ENCODE data around the gene CDH2. TPM values are rescaled to one million over a fixed set of nuclear protein-coding genes. Genes with fewer than 3 reads are reported as not detected.

Gene CDH2
- total RNA-seq, 1 experiment from 2014 or later = 36.2 TPM

DNA sequence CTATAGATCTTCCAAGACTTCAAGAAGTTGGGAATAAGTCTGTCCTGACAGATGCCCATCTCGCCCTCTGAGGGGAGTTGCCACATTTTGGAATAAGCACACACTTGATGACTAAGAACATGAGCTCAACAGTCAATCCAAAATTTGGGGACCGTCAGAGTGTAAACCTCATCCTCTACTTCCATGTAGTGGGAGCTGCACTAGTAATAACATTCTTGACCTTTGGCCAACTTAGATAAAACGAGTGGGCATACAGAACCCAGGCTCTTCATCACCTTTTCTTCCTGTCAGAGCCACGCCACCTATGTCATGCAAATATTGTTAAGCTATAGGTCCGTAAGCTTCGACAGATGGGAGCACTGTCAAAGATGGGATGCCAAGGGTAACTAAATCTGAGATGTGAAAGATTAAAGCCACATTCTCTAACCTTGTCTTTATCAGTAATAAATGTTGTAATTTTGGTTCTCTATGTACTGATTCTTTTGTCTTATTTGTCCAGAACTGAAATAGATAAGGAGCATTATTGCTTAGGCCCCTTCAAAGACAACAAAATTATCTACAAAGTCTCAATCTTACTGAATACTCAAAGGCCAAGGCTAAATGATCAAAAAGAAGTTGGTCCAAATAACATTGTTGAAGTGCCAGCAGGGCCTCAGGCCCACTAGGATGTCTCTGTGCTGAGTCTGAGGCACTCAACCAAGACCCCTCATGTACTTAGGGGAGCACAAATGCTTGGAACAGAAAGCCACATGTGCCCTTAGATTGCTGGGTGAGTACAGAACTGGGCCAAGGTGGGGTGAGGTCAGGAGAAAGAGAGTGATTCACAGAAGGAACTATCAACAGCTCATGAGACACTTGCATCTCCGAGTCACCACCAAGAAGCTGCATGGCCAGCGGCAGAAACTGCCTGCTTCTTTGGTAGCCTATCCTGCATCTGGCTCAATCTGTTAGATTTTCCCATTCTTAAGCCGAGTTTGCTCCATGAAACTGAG, 15.0 kb downstream of the CDH2 start:
- H3K4me2 ChIP-seq (ENCODE audit: insufficient read depth, insufficient read length, low read length) = no peak overlapping the region
- no peak overlapping the region for H2BK5ac ChIP-seq (ENCODE audit: insufficient read length, low read length)
- Mint-ChIP-seq H3K27ac (0 out of 7 replicates have a peak overlapping the region, but pooled peaks of 1 of the 3 experiments have one; percentile 30), H3K4me3 (no peak overlapping the region), H3K4me1 (peaks cover 20 to 29% of the 10 kb centered on the region in 2 experiments), H3K27me3 (ENCODE audit: low read depth) (no peaks in the 10 kb centered on the region), H3K36me3 (ENCODE audit: insufficient read depth in 1 of 3, low read depth in 3 of 3) (no peaks in the 10 kb centered on the region; a peak in 1 of 7 replicates), H3K9me3 (no peaks in the 10 kb centered on the region)
- H2BK20ac ChIP-seq (ENCODE audit: low read depth, low read length, poor library complexity, severe bottlenecking) = no peak overlapping the region
- H3K27ac ChIP-seq (ENCODE audit: insufficient read length, low read depth, low read length) = no peak overlapping the region
- H4K91ac ChIP-seq (ENCODE audit: insufficient read length, low read depth, low read length) = no peak overlapping the region
- H3K27me3 ChIP-seq (ENCODE audit: insufficient read depth, low read length) = no peaks in the 10 kb centered on the region
- no peak overlapping the region for H4K8ac ChIP-seq (replicated peaks; ENCODE audit: insufficient read length, low read depth, low read length)
- no peak overlapping the region for H3K23ac ChIP-seq (ENCODE audit: insufficient read length, low read depth, low read length)
- peaks cover 2% of the 10 kb centered on the region; the same call in 1 of the 2 replicates for H3K79me2 ChIP-seq (ENCODE audit: insufficient read depth, low read length)
- no peaks in the 10 kb centered on the region for H3K4me1 ChIP-seq (ENCODE audit: insufficient read depth, low read length)
- no peak overlapping the region for H3T11ph ChIP-seq (ENCODE audit: low read length)
- H2BK15ac ChIP-seq (ENCODE audit: low read depth, low read length) = no peak overlapping the region
- H3K14ac ChIP-seq (ENCODE audit: insufficient read depth, low read length) = no peak overlapping the region
- TF ChIP-seq, protein P1, sequence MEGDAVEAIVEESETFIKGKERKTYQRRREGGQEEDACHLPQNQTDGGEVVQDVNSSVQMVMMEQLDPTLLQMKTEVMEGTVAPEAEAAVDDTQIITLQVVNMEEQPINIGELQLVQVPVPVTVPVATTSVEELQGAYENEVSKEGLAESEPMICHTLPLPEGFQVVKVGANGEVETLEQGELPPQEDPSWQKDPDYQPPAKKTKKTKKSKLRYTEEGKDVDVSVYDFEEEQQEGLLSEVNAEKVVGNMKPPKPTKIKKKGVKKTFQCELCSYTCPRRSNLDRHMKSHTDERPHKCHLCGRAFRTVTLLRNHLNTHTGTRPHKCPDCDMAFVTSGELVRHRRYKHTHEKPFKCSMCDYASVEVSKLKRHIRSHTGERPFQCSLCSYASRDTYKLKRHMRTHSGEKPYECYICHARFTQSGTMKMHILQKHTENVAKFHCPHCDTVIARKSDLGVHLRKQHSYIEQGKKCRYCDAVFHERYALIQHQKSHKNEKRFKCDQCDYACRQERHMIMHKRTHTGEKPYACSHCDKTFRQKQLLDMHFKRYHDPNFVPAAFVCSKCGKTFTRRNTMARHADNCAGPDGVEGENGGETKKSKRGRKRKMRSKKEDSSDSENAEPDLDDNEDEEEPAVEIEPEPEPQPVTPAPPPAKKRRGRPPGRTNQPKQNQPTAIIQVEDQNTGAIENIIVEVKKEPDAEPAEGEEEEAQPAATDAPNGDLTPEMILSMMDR (conservative IDR thresholded peaks at IDR 0.05) = no peak
- no peak overlapping the region for H3K56ac ChIP-seq (ENCODE audit: insufficient read length, low read depth, low read length)
- H3K9ac ChIP-seq (ENCODE audit: extremely low read depth, insufficient read length, low read length) = no peak overlapping the region
- H2AK5ac ChIP-seq (ENCODE audit: insufficient read length, low read length) = no peak overlapping the region
- no peak overlapping the region for H2BK120ac ChIP-seq (ENCODE audit: low read depth, low read length, poor library complexity, severe bottlenecking)
- no peak overlapping the region for H3K18ac ChIP-seq (ENCODE audit: insufficient read length, low read depth, low read length)
- DNase-seq = no peak
- no peaks in the 10 kb centered on the region for H3K9me3 ChIP-seq (ENCODE audit: control insufficient read depth, low read depth, low read length)
- H3K4ac ChIP-seq (ENCODE audit: low read depth, low read length) = no peak overlapping the region
- no peaks in the 10 kb centered on the region for H4K20me1 ChIP-seq (ENCODE audit: control insufficient read depth, insufficient read depth, insufficient read length)
- H2BK12ac ChIP-seq (ENCODE audit: insufficient read length, low read depth, low read length) = no peak overlapping the region
- H4K5ac ChIP-seq (ENCODE audit: insufficient read length, low read depth, low read length) = no peak overlapping the region
- WGBS (ENCODE audit: extremely low coverage, insufficient read length, low lambda C conversion rate) = no CpG with 5 or more reads among the region's 9 CpGs
- H3K23me2 ChIP-seq (ENCODE audit: insufficient read length, low read depth, low read length, poor library complexity, severe bottlenecking) = no peaks in the 10 kb centered on the region
- no peaks in the 10 kb centered on the region for H3K79me1 ChIP-seq (ENCODE audit: insufficient read depth, low read depth, low read length, poor library complexity, severe bottlenecking)
- no peak overlapping the region for H2AFZ ChIP-seq (ENCODE audit: low read length)
